Esophagus squamous epithelium (tissue), 5 donors: ENCODE data around the gene FUBP1. TPM values are rescaled to one million over a fixed set of nuclear protein-coding genes. Genes with fewer than 3 reads are reported as not detected.

ENCODE experiments used
- DNase-seq: peaks from one replicate; lab custom pipeline; 2025; lab: John Stamatoyannopoulos, UW
- H3K27ac ChIP-seq, 4 donors: fragments of 200-600 bp; sonication (generic); one replicate each; pipeline ENCODE4 v1.5.1; 2016 to 2019; ENCODE audit warnings: mild to moderate bottlenecking in 1 of 4
- H3K27me3 ChIP-seq, 4 donors: fragments of 200-600 bp; sonication (generic); 1 replicate in 3 of 4; 2 replicates in 1 of 4; pipeline versions ENCODE4 v1.5.1 to v1.6.0; 2017 to 2021; ENCODE audit warnings: antibody characterized with exemption in 1 of 4
- H3K36me3 ChIP-seq, 3 donors: fragments of 200-600 bp; sonication (generic); one replicate each; pipeline ENCODE4 v1.5.1; 2016 to 2019
- H3K4me1 ChIP-seq, 3 donors: fragments of 200-600 bp; sonication (generic); one replicate each; pipeline ENCODE4 v1.5.1; 2017 to 2019
- H3K4me3 ChIP-seq, 4 donors: fragments of 200-600 bp; sonication (generic); 1 replicate in 3 of 4; 2 replicates in 1 of 4; pipeline ENCODE4 v1.5.1; 2016 to 2019; ENCODE audit warnings: mild to moderate bottlenecking in 2 of 4, moderate library complexity in 1 of 4
- H3K9me3 ChIP-seq, 3 donors: fragments of 200-600 bp; sonication (generic); one replicate each; pipeline ENCODE4 v1.5.1; 2016 to 2019
- CTCF ChIP-seq, 6 experiments: fragments of 450-650 bp in 4 of 6; fragments of 200-600 bp in 2 of 6; sonication (generic) in 2 of 6; IDR thresholded peaks; one replicate each; pipeline ENCODE4 v1.5.1; 2016 to 2019; ENCODE audit warnings: antibody characterized with exemption in 6 of 6, mild to moderate bottlenecking in 4 of 6, moderate library complexity in 4 of 6
- POLR2A ChIP-seq, 4 donors: fragments of 450-650 bp; IDR thresholded peaks; one replicate each; pipeline ENCODE4 v1.6.1; 2017; ENCODE audit warnings: antibody characterized with exemption in 4 of 4, mild to moderate bottlenecking in 4 of 4, moderate library complexity in 3 of 4
- WGBS, 2 donors: methylation state at CpG; one replicate each; pipeline ENCODE4 v1.1.5; 2018; 5-methylcytosine and 5-hydroxymethylcytosine counted together
- intact Hi-C: fragments of 100-400 bp; cut with DNase I; formaldehyde crosslinking; loops from one replicate; pipeline ENCODE4 v1.15.0; 2022
- total RNA-seq, 4 donors: library from RNA; depleted of rRNA; stranded (reverse); fragments of >200 nt; gene quantifications; one replicate each; pipeline ENCODE4 v1.1.0, GENCODE V29; 2016
- donor health status: DM: yes; HTN: yes; CAD: no.

Gene FUBP1
- total RNA-seq, 4 donors from 2014 or later = 44.6 to 103 (median 77.8) TPM

- intact Hi-C loops = no loop called here
- H3K27me3 ChIP-seq = no peaks in the 10 kb centered on the region
- H3K9me3 ChIP-seq = no peaks in the 10 kb centered on the region
- 82 to 94% methylated on average over 4 of the region's 4 CpGs for WGBS, 2 donors
- no peak overlapping the region for H3K4me3 ChIP-seq
- DNase-seq = no peak
- no peak overlapping the region for H3K27ac ChIP-seq
- H3K36me3 ChIP-seq = peaks cover 0 to 58% (median 13%) of the 10 kb centered on the region in 3 donors
- H3K4me1 ChIP-seq = no peaks in the 10 kb centered on the region
- no peak for TF ChIP-seq POLR2A (IDR thresholded peaks at IDR 0.05)
- TF ChIP-seq CTCF (IDR thresholded peaks at IDR 0.05) = no peak
These were observed 37.8 kb downstream of the FUBP1 start for GRCh38 chr1:77940921-77941570.

DNA sequence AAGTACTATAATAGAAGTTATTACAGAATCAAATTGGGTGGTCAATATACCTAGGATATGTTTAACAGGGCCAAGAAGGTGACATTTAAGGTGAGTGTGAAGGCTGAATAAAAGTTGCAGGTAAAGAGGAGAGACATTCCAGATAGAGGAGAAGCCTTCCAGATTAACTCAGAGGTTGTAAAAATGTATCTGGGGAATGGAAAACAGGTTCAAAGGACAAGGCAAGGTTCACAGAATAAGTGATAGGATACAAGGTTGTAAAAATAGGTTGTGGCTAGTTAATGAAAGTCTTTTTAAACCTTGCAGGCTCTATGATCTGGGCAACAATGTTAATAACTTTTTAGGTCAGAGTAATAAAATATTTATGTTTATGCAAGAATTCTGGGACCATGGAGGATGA, 40.2 kb downstream of the FUBP1 start:
- intact Hi-C loops = no loop called here
- H3K4me3 ChIP-seq = no peak overlapping the region
- no peaks in the 10 kb centered on the region for H3K4me1 ChIP-seq
- H3K36me3 ChIP-seq = peaks cover 0 to 34% (median 7%) of the 10 kb centered on the region in 3 donors
- no peak for TF ChIP-seq POLR2A (IDR thresholded peaks at IDR 0.05)
- no peak for TF ChIP-seq CTCF (IDR thresholded peaks at IDR 0.05)
- DNase-seq = no peak
- no peaks in the 10 kb centered on the region for H3K9me3 ChIP-seq
- H3K27me3 ChIP-seq = no peaks in the 10 kb centered on the region
- H3K27ac ChIP-seq = no peak overlapping the region

- Histone ChIP-seq H3K27ac (no peak overlapping the region), H3K27me3 (no peaks in the 10 kb centered on the region), H3K36me3 (peaks cover 0 to 14% (median 0%) of the 10 kb centered on the region in 3 donors), H3K4me3 (no peak overlapping the region), H3K4me1 (no peaks in the 10 kb centered on the region), H3K9me3 (no peaks in the 10 kb centered on the region)
- TF ChIP-seq CTCF (IDR thresholded peaks at IDR 0.05) = no peak
- TF ChIP-seq POLR2A (IDR thresholded peaks at IDR 0.05) = no peak
- no peak for DNase-seq
- WGBS, 2 donors = 92 to 98% methylated on average over 2 of the region's 2 CpGs
- intact Hi-C loops = no loop called here
These were observed 49.1 kb downstream of the FUBP1 start for GRCh38 chr1:77929806-77930205.

- Histone ChIP-seq H3K9me3 (no peaks in the 10 kb centered on the region), H3K4me3 (no peak overlapping the region), H3K36me3 (peaks cover 0 to 14% (median 0%) of the 10 kb centered on the region in 3 donors), H3K27ac (no peak overlapping the region), H3K27me3 (no peaks in the 10 kb centered on the region), H3K4me1 (no peaks in the 10 kb centered on the region)
- WGBS, 2 donors = 88 to 89% methylated on average over 4 of the region's 4 CpGs
- intact Hi-C loops = no loop called here
- DNase-seq = no peak
- TF ChIP-seq CTCF (IDR thresholded peaks at IDR 0.05) = no peak
- TF ChIP-seq POLR2A (IDR thresholded peaks at IDR 0.05) = no peak
These were observed 51.5 kb downstream of the FUBP1 start for GRCh38 chr1:77927414-77927813.

DNA sequence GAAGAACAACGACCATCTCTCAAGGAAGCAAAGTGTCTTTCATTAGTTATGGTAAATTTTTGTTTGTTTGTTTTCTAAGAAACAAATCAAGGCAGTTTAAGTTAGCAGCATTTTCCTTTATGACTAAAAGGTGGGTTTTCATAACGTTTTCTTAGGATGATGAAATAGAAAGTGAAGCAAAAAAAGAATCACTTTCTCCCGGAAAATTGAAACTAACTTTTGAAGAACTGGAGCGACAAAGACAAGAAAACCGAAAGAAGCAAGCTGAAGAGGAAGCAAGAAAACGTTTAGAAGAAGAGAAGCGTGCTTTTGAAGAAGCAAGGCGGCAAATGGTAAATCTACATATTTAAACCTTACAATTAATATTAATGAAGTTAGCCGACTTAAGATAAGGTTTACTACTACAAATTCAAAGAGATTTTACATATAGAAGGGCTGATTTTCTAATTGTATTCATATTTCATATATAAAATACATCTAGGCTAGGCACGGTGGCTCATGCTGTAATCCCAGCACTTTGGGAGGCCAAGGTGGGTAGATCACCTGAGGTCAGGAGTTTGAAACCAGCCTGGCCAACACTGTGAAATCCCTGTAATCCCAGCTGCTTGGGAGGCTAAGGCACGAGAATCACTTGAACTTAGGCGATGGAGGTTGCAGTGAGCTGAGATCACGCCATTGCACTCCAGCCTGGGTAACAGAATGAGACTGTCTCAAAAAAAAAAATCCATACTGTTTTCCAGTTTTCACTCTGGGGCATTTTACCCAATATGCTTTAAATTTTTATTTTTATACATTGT, 52.1 kb downstream of the FUBP1 start:
- no peaks in the 10 kb centered on the region for H3K9me3 ChIP-seq
- TF ChIP-seq CTCF (IDR thresholded peaks at IDR 0.05) = no peak
- no peak for TF ChIP-seq POLR2A (IDR thresholded peaks at IDR 0.05)
- H3K4me3 ChIP-seq = peak overlapping the region in 1 of 4 donors; percentile 10
- H3K27me3 ChIP-seq = no peaks in the 10 kb centered on the region
- intact Hi-C loops = no loop called here
- H3K4me1 ChIP-seq = no peaks in the 10 kb centered on the region
- 54 to 58% methylated on average over 13 of the region's 13 CpGs for WGBS, 2 donors
- H3K36me3 ChIP-seq = peaks cover 0 to 14% (median 0%) of the 10 kb centered on the region in 3 donors
- DNase-seq = no peak
- no peak overlapping the region for H3K27ac ChIP-seq
